HG02943 (cell line): Measurements from ENCODE around the gene RAB3GAP2.
A peak's percentile ranks its signal among the peaks of the same experiment; 100 is the strongest.
"Not testable (repeated sequence)": the region's sequence is repeated elsewhere in the genome, so short reads cannot be mapped to it uniquely, and the experiment has no call there.

Experiments used
- ATAC-seq: cut with Tn5 transposase; IDR thresholded peaks from one replicate; pipeline ENCODE4 v1.9.1; 2021; ENCODE audit warnings: mild to moderate bottlenecking, low read depth, moderate library complexity; ENCODE audit not compliant: unreplicated experiment

RAB3GAP2 gene

DNA sequence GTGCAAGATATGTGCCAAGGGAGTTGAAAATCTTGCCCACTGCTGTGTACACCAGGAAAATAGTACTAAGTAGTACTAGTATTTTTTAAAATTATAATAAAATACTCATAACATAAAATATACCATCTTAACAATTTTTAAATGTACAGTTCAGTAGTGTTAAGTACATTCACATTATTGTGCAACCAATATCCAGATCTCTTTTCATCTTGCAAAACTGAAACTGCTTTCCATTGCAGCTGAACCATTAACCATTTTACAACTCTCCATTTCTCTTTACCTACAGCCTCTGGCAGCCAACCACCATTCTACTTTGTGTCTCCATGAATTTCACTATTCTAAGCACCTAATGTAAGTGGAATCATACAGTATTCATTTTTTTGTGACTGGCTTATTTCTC, 19.3 kb upstream of the RAB3GAP2 start:
- no peak for ATAC-seq

DNA sequence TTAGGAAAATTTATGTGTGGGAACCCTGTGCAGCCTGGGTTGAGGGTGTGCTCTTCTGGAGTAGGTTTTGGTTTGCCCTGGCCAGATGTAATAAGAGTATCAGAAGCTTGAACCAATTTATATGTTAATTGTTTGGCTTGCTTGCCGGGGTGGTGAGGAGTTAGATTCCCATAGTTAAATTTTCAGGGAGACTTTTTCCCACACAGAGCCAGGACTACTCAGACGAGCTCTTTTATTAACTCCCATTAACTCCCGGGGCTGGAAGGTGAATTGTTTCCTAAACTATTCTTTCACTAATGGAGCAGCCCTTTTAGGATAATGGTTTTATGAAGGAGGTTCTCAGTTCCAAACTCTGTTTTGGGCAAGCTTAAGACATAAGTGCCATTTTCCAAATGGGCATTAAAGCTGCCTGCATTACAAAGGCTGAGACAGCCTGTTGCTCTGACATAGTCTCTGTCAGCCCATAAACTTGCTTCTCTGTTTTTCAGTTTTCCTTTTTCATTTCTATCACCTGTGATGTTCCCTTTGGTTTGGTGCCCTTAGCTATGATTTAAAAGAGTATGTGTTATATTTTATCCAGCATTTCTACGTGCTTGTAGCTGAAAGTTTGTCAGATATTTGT, 18.0 kb upstream of the RAB3GAP2 start:
- no peak for ATAC-seq

DNA sequence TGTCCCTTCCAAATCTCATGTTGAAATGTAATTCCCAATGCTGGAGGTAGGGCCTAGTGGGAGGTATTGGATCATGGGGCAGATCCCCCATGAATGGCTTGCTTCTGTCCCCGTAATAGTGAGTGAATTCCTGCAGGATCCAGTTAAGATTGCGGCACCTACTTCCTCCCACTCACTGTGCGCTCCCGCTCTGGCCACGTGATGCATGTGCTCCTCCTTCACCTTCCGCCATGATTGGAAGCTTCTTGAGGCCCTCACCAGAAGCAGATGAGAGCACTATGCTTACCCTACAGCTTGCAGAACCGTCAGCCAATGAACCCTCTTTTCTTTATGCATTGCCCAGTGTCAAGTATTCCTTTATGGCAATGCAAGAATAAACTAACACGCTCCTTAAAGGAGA, 14.9 kb upstream of the RAB3GAP2 start:
- no peak for ATAC-seq

DNA sequence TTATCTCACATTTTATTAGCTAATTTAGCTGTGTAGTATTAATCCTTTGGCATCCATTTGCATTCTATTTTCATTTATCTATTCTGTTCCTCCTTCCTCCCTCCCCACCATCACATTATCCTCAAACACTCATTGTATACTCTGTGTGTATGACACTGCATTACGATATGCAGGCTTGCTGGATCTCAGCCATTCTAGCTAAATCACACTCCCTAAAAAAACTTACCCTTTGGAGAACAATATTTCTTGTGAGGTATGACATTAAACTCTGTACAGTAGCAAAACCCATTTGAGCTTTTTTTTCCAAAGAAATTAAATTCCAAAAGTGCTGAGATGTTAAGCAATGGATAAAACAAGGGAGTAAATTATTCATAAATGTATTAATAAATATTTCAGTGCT, 11.4 kb upstream of the RAB3GAP2 start:
- ATAC-seq: no peak

DNA sequence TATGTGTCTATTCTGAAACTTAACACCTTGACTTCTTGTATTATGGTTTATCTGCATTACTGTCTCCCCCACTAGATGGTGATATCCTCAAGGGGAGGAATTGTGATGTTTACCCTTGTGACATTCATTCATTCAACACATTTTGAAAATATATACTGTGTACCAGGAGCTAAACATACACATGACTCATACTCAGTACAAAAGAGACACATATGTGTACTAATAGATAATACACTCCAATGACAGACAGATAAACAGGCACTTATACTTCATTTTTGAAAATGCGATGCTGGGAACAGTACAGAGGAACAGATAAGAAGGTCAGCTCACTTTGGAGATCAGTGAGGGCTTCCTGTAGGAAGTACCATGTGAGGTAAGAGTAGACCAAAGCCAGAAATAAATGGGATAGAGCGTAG, 8.9 kb upstream of the RAB3GAP2 start:
- ATAC-seq: no peak

DNA sequence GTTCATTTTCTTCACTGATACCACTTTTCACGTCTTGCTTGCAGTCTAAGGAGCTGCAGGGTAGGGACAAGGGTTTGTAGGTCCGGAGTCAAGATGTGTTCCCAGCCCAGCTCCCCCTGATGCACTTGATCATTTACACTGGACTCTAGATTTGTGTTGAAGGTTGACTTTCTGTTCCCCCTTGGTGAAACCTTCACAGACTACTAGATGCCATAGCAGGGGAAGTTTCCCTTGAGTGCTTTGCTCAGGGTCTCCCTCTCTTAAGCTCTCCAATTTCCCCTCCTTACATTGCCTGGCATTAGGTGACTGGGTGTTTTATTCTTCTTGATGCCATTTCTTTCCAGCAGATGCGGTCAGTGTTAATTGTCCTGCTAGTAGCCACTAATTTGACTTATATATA, 8.0 kb upstream of the RAB3GAP2 start:
- ATAC-seq: no peak

DNA sequence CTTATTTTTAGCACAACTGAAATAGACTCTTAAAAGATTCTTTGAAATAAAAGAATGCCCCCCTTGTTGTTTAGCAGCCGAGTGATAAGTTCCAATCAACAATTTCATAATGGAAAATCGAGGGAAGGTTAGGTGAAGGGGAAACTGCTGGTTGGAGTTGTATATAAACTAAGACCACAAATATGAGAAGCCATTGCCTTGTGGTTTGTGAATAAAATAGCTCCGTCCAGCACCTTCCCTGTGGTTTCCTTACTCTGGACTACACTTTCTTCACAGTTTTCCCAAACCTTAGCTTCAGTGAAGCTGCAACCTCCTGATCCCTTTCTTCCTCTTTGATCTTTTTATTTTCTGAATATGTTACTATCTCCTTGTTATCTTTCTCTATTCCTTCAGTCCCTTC, 6.7 kb upstream of the RAB3GAP2 start:
- no peak for ATAC-seq

DNA sequence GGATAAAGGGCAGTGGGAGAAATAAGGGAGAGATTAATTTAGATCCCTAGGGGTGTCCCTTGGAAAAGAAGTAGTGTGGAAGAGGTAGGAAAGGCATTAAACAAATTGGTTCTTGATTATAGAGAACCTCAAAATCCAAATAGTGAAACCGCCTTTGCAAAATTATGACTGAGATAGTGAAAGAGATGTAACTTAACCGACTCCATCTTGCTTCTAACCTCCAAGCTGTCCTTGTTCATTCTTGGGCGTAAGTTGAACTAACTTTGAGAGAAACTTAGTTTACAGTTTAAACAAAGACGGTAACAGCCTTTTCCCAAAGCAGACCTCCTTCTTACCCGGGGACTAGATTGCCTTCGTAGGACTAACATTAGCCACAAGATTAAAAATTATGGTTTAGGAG, 3.2 kb upstream of the RAB3GAP2 start:
- ATAC-seq: no peak

DNA sequence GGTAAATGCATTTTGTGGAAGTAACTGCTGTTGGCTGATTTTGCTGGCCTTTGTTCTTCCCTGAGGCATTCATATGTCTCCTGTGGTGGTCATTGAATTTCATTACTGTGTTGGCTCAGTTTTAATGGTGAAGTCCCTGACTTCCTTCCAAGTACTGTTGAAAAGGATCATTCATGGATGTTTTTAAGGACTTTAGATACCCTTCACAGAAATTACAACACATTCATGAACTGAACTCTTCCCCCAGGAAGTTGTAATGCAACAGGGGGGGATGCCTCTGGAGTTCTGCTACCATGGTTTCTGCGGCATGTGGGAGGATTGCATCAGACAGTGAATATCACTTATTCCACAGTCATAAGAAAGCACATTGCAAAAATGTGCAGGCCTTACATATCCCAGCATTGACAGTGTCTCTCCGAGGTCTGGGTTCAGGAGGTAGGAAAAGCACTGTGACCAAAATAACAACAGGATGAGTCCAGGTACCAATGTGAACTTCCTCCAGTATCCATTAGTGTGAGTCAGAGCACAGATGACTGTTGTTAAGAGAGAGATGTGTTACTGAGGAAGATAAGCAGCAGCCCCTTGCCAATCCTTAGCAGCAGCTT, 2.1 kb upstream of the RAB3GAP2 start:
- ATAC-seq: no peak

DNA sequence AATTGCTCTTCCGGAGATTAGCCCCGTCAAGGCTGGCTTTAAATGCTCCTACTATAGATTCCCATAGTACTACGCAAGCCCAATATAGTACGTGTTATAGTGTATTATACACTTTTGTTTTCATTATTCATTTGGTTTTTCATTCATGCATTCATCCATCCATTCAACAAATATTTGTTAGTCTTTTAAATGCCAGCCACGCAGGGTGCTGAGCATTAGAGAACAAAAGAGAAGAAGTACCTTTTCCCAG, 513 bp upstream of the RAB3GAP2 start:
- ATAC-seq: no peak

DNA sequence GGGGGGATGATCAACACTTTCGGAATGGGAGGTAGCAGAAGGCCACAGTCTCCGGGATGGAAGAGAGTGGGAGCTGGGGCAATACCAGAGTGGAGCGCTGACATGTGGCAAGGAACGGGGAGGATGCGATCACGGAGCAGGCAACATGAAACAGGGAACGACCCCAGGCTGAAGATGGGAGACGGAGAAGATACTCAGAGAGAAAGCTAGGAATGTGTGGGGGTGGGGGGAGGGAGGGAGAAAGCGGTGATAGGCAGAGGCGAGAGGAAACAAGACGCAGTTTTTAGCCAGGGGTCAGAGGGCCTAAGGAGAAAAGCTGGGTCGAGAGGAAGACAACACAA, 577 bp downstream of the RAB3GAP2 start:
- peak; percentile 15 for ATAC-seq

DNA sequence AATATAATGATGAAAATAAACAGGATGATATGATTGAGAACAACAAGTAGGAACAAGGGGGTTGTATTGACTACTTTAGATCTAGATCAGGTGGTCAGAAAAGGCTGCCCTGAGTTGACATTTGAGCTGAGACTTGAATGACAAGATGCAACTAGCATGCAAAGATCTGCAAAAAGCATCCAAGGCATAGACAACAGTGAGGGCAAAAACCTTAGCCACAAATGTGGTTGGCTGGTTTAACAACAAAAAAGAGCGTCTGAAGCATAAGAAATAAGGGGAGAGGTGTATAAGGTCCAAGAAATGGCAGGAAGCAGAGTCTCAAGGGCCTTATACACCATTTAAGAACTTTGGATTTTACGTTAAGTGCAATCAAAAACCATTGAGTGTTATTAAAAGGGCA, 3.2 kb downstream of the RAB3GAP2 start:
- ATAC-seq: no peak

DNA sequence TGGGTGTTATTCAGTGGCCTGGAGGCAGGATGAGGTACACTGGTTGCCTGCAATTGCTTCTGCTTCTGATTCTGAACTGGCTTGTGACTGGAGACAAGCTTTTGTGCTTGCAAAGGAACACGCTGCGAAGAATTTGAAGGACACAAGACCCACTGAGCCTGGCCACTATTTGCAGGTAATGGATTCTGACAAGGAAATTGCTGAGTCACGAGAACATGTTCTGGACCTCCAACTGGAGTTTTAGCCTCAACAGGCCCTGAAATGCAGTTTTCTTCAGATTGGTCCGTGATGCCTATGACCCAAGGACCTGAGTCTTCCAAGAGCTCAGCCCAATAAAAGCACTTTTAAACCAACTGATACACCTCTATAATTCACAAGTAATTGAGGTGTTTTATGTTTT, 4.6 kb downstream of the RAB3GAP2 start:
- no peak for ATAC-seq

DNA sequence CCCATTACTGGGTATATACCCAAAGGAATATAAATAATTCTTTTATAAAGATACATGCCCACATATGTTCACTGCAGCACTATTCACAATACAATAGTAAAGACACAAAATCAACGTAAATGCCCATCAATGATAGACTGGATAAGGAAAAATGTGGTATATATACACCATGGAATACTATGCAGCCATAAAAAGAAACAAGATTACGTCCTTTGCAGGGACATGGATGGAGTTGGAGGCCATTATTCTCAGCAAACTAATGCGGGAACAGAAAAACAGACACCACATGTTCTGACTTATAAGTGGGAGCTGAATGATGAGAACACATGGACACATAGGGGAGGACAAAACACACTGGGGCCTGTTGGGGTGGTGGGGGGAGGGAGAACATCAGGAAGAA, 12.0 kb downstream of the RAB3GAP2 start:
- ATAC-seq: not testable (repeated sequence)

DNA sequence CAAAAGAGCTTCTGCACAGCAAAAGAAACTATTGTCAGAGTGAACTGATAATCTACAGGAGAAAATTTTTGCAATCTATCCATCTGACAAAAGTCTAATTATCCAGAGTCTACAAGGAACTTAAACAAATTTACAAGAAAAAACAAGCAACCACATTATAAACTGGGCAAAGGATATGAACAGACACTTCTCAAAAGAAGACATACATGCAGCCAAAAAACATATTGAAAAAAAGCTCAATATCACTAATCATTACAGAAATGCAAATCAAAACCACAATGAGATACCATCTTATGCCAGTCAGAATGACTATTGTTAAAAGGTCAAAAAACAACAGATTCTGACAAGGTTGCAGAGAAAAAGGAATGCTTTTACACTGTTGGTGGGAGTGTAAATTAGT, 12.5 kb downstream of the RAB3GAP2 start:
- ATAC-seq: not testable (repeated sequence)

DNA sequence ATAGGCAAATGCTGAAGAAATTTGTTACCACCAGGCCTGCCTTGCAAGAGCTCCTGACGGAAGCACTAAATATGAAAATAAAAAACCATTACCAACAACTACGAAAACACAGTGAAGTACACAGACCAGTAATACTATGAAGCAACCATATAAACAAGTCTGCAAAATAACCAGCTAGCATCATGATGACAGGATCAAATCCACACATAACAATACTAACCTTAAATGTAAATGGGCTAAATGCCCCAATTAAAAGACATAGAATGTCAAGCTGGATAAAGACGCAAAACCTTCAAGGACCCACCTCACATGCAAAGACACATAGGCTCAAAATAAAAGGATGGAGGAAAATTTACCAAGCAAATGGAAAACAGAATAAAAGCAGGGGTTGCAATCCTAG, 16.1 kb downstream of the RAB3GAP2 start:
- ATAC-seq: not testable (repeated sequence)

DNA sequence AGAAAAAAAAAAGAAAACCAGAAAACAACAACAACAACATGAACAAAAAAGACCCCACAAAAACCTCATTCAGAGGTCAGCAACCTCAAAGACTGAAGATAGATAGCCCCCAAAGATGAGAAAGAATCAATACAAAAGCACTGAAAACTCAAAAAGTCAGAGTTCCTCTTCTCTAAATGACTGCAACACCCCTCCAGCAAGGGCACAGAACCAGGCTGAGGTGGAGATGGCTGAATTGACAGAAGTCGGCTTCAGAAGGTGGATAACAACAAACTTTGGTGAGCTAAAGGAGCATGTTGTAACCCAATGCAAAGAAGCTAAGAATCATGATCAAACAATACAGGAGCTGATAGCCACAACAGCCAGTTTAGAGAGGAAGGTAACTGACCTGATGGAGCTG, 17.0 kb downstream of the RAB3GAP2 start:
- no peak for ATAC-seq

DNA sequence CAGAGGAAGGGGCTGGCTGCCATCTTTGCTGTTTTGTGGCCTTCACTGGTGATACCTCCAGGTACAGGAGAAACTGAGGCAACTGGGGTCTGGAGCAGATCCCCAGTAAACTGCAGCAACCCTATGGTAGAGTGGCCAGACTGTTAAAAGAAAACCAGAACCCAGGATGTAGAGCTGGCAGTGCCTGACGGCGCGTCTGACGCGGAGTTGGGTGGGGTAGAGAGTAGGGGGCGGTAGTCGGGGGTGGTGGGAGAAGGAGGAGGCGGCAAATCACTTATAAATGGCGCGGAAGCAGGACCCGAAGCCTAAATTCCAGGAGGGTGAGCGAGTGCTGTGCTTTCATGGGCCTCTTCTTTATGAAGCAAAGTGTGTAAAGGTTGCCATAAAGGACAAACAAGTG, 19.0 kb downstream of the RAB3GAP2 start:
- not testable (repeated sequence) for ATAC-seq

DNA sequence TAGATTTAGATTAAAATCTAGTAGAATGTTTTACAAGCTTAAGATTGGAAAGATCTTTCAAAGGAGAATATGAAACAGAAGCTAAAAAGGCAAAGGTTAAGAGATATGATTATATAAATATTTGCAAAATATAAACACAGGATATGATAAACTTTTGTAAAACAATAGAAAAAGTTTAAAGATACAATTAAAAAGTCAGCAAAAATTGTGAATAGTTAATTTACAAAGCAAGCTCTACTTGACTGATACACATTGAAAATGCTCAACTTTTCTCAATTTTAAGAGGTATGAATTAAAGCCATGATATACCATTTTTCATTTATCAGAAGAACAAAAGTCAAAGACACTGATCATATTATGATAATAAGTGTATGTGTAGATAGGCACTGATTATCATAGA, 21.0 kb downstream of the RAB3GAP2 start:
- no peak for ATAC-seq

DNA sequence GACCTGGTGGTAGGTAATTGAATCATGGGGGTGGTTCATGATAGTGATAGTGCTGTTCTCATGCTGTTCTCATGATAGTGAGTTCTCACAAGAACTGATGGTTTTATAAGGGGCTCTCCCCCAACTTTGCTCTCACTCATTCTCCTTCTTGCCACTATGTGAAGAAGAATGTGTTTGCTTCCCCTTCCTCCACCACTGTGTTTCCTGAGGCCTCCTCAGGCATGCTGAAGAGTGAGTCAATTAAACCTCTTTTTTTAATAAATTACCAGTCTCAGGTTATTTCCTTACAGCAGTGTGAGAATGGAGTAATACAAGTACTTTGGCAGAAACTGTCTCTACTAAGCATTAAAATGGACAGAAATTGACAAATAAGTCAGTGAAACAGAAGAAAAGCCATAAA, 21.6 kb downstream of the RAB3GAP2 start:
- ATAC-seq: no peak

DNA sequence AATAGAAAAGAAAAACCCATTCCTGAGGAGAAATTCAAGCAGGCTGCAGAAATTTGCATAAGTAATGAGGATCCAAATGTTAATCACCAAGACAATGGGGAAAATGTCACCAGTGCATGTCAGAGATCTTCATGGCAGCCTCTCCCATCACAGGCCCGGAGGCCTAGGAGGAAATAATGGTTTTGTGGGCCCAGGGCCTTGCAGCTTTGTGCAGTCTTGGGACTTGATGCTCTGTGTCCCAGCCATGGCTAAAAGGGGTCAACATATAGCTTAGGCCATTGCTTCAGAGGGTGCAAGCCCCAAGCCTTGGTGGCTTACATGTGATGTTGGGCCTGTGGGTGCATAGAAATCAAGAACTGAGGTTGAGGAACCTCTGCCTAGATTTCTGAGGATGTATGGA, 22.7 kb downstream of the RAB3GAP2 start:
- no peak for ATAC-seq

DNA sequence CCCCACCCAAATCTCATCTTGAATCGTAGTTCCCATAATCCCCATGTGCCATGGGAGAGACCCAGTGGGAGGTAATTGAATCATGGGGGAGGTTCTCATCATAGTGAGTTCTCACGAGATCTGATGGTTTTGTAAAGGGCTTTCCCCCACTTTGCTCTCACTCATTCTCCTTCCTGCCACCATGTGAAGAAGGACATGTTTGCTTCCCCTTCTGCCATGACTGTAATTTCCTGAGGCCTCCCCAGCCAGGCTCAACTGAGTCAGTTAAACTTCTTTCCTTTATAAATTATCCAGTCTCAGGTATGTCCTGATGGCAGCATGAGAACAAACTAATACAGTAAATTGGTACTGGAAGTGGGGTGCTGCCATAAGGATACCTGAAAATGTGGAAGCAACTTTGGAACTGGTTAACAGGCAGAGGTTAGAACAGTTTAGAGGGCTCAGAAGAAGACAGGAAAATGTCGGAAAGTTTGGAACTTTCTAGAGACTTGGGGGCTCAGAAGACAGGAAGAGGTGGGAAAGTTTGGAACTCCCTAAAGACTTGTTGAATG, 23.5 kb downstream of the RAB3GAP2 start:
- ATAC-seq: not testable (repeated sequence)

DNA sequence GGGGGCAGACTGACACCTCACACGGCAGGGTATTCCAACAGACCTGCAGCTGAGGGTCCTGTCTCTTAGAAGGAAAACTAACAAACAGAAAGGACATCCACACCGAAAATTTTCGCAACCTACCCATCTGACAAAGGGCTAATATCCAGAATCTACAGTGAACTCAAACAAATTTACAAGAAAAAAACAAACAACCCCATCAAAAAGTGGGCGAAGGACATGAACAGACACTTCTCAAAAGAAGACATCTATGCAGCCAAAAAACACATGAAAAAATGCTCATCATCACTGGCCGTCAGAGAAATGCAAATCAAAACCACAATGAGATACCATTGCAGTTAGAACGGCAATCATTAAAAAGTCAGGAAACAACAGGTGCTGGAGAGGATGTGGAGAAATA, 26.4 kb downstream of the RAB3GAP2 start:
- ATAC-seq: not testable (repeated sequence)
